HG02610 (cell line): ENCODE measurements around the gene FLCN.

ENCODE experiments used
- ATAC-seq: cut with Tn5 transposase; IDR thresholded peaks from one replicate; pipeline ENCODE4 v1.9.1; 2021; ENCODE audit warnings: mild to moderate bottlenecking, moderate library complexity; ENCODE audit not compliant: unreplicated experiment

The FLCN gene

DNA sequence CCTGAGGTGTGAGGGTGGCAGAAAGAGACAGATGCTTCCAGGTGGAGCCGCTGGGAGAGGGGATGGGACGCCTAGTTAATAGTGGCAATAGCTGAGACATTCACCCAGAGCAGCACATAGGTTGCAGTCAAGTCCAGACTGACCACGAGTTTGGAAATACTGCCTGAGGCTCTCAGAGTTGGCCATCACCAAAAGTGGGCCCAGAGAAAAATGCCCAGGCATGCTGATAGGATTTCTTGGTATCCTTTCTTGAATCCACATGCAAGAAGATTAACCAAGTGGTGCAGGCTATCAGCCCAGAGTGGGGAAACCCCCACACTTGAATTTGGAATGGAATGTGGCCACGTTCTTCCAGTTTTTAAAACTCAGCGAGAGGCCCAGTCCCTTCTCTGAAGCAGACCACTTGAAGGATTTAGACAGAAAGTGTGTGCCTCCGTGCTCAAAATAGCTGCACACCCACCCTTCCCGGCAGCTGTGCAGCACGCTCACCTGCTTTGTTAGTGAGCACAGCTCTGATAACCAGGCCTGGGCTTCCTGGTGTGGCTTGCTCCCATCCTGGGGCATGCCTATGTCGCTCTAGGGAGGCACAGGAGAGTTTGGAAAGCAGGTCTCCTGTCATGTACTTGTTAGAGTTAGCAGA lies 66.5 kb downstream of the FLCN start:
- ATAC-seq = no peak

DNA sequence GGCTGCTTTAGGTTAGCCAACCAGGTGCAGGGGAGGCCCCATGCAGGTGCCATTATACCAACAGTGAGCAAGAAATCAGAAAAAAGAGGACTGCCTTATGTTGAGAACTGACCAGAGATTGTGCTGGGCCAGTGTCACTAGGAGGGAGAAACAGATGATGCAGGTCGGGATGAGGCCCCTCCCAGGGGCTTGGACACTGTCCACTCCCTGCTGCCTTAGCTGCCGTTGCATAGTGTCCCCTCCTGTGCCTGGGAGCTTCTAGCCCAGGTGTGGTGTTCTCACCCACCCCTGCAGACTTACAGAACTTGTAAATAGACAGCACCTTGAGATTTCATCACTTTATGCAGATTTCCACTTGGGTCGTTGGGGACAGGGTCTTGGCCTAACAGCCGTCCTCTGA lies 67.6 kb downstream of the FLCN start:
- ATAC-seq = no peak

DNA sequence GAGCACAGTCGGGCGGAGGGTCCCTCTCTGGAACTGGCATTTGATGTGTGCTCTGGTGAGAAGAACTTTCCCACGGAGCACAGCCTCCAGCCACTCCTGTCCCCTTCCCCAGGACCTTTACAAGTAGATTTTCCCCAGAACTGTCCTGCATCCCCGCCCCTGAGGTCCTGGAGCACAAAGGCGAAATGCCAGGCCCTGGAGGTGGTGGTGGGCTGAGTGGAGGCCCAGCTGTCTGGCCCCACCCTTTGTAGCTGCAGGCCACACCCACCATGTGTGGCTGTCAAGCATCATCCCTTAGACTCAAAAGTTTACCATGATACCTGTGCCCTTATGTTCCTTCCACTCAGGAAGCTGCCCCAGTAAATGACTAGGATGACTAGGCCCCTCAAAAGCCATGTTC lies 68.6 kb downstream of the FLCN start:
- no peak for ATAC-seq

DNA sequence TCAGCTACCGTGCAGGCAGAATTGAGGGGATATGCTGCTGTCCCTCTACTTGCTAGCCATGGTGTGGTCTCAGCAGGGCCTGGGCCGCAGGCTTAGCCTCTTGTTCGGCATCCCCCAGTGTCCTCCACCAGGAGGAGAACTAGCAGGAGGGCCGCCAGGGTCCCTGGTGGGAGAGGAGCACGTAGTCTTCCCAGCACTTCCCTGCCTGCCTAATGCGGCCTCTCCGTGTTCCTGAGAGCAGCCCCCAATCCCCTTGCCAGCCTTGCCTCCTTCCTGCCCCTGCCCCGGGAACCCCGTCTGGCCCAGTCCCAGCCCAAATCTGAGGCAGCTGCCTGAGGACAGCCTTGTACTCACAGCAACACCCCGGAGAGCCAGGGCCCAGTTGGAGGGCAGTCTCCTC lies 69.0 kb downstream of the FLCN start:
- ATAC-seq = no peak

DNA sequence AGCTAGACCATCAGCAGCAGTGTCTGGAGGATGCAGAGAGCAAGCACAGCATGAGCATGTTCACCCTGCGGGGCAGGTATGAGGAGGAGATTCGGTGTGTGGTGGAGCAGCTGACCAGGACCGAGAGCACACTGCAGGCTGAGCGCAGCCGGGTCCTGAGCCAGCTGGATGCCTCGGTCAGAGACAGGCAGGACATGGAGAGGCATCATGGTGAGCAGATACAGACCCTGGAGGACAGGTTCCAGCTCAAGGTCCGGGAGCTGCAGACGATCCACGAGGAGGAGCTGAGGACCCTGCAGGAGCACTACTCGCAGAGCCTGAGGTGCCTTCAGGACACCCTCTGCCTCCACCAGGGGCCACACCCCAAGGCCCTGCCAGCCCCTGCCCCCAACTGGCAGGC lies 69.6 kb downstream of the FLCN start:
- ATAC-seq = no peak

DNA sequence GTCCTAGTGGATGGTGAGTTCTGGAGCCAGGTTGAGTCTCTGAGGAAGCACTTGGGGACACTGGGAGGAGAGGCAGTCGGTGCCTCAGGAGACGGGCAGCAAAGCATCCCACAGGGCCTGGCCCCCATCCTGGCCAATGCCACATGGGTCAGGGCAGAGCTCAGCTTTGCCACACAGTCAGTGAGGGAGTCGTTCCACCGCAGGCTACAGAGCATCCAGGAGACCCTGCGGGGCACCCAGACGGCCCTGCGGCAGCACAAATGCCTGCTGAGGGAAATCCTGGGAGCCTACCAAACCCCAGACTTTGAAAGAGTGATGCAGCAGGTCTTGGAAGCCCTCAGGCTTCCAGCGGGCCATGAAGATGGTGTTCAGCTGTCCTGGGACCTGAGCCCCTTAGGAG lies 70.5 kb downstream of the FLCN start:
- no peak for ATAC-seq

DNA sequence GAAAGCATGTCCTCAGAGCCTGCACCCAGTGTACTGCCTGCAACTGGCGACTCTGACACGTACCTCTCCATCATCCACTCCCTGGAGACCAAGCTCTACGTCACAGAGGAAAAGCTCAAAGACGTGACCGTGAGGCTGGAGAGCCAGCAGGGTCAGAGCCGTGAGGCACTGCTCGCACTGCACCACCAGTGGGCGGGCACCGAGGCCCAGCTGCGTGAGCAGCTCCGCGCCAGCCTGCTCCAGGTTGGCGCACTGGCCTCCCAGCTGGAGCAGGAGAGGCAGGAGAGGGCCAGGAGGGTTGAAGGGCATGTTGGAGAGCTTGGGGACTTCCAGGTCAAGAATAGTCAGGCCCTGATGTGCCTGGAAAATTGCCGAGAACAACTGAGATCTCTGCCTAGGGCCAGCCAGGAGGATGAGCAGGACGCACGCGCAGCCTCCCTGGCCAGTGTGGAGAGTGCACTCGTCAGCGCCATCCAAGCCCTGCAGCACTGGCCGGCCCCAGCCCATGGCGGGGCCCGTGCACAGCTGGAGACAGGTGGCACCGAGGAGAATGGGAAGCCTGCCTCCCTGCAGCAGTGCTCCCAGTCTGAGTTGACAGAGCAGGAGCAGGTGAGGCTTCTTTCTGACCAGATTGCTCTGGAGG lies 71.2 kb downstream of the FLCN start:
- ATAC-seq = no peak

DNA sequence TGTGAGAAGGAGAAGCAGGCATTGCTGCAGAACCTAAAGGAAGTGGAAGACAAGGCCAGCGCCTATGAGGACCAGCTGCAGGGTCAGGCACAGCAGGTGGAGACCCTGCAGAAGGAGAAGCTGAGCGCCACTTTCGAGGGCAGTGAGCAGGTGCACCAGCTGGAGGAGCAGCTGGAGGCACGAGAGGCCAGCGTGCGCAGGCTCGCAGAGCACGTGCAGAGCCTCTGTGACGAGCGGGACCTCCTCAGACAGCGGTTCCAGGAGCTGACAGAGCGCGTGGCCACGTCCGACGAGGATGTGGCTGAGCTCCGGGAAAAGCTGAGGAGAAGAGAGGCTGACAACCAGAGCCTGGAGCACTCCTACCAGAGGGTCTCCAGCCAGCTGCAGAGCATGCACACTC lies 72.3 kb downstream of the FLCN start:
- no peak for ATAC-seq

DNA sequence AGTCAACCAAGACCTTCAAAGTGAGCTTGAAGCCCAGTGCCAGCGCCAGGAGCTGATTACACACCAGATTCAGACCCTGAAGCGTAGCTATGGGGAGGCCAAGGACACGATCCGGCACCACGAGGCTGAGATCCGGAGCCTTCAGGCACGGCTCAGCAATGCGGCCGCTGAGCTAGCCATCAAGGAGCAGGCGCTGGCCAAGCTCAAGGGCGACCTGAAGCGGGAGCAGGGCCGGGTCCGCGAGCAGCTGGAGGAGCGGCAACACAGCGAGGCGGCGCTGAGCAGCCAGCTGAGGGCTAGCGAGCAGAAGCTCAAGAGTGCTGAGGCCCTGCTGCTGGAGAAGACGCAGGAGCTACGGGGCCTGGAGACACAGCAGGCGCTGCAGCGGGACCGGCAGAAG lies 72.8 kb downstream of the FLCN start:
- no peak for ATAC-seq
